H1 (cell line): Measurements from ENCODE around the gene TSR3. TPM values are rescaled to one million over a fixed set of nuclear protein-coding genes. Genes with fewer than 3 reads are reported as not detected.

Experiments
- CTCF ChIA-PET: fragments of 300-600 bp; sonication (Branson Sonifier 250); formaldehyde crosslinking; loops from one replicate; lab custom pipeline; 2021; ENCODE audit not compliant: partially characterized antibody; lab: Charles Lee
- POLR2A ChIA-PET: fragments of 300-600 bp; sonication (Branson Sonifier 250); formaldehyde crosslinking; loops from one replicate; lab custom pipeline; 2021; ENCODE audit warnings: inconsistent platforms; ENCODE audit not compliant: partially characterized antibody; lab: Charles Lee
- DNase-seq, 2 experiments: peaks; one replicate each; pipeline versions ENCODE4 v3.0.0 to v3.0.0-alpha.2; 2010 to 2022; ENCODE audit warnings: low spot score in 2 of 2, low read depth in 1 of 2, mixed read lengths in 1 of 2
- FAIRE-seq: peaks from 2 replicates; lab custom pipeline; 2011; peaks lifted over from hg19 to GRCh38; lab: Jason Lieb, UNC
- H2AFZ ChIP-seq: 2 replicates; pipeline ENCODE4 v1.8.1; 2012; ENCODE audit warnings: low read length, inconsistent platforms
- H2AK5ac ChIP-seq: 2 replicates; pipeline ENCODE4 v1.6.1; 2013; ENCODE audit warnings: low read depth, low read length
- H2BK120ac ChIP-seq: replicated peaks from 2 replicates; pipeline ENCODE3; 2013; ENCODE audit warnings: low read depth, low read length, inconsistent platforms
- H2BK12ac ChIP-seq: 2 replicates; pipeline ENCODE4 v1.6.1; 2013; ENCODE audit warnings: low read depth, low read length
- H2BK15ac ChIP-seq: 2 replicates; pipeline ENCODE4 v1.6.1; 2013; ENCODE audit warnings: low read length
- H2BK20ac ChIP-seq: 2 replicates; pipeline ENCODE4 v1.6.1; 2013; ENCODE audit warnings: low read length
- H2BK5ac ChIP-seq: 2 replicates; pipeline ENCODE4 v1.6.1; 2013; ENCODE audit warnings: low read depth, low read length
- H3K14ac ChIP-seq: 2 replicates; pipeline ENCODE4 v1.6.1; 2013; ENCODE audit warnings: inconsistent platforms; ENCODE audit not compliant: insufficient read length
- H3K18ac ChIP-seq: 2 replicates; pipeline ENCODE4 v1.6.1; 2013; ENCODE audit warnings: low read length; ENCODE audit errors: extremely low read depth
- H3K23ac ChIP-seq: 2 replicates; pipeline ENCODE4 v1.6.1; 2013; ENCODE audit warnings: inconsistent platforms; ENCODE audit not compliant: insufficient read length
- H3K23me2 ChIP-seq: 2 replicates; pipeline ENCODE4 v1.6.1; 2013; ENCODE audit warnings: low read depth, low read length
- H3K27ac ChIP-seq: 2 replicates; pipeline ENCODE4 v1.6.1; 2011; ENCODE audit warnings: low read depth, low read length, inconsistent platforms
- H3K27me3 ChIP-seq, 4 experiments: replicated peaks in 1 of 4; 1 replicate in 1 of 4; 2 replicates in 3 of 4; pipeline versions ENCODE4 v1.6.1 to v1.8.1; 2011 to 2013; ENCODE audit warnings: low read length in 3 of 4, mild to moderate bottlenecking in 3 of 4, inconsistent platforms in 2 of 4, mixed read lengths in 2 of 4, moderate library complexity in 1 of 4; ENCODE audit not compliant: control insufficient read depth in 3 of 4, insufficient read depth in 3 of 4; ENCODE audit errors: extremely low read depth in 1 of 4
- H3K36me3 ChIP-seq, 4 experiments: 2 replicates each; pipeline versions ENCODE4 v1.6.1 to v1.8.1; 2011 to 2013; ENCODE audit warnings: mild to moderate bottlenecking in 4 of 4, low read length in 3 of 4, moderate library complexity in 2 of 4, control low read depth in 1 of 4, inconsistent platforms in 1 of 4; ENCODE audit not compliant: insufficient read depth in 4 of 4, control insufficient read depth in 2 of 4
- H3K4ac ChIP-seq: replicated peaks from 2 replicates; pipeline ENCODE3; 2013; ENCODE audit warnings: low read length, low read depth, mixed read lengths, inconsistent platforms; ENCODE audit not compliant: insufficient read length
- H3K4me1 ChIP-seq, 4 experiments: replicated peaks in 1 of 4; 1 replicate in 1 of 4; 2 replicates in 3 of 4; pipeline versions ENCODE4 v1.6.1 to v1.8.1; 2011 to 2013; ENCODE audit warnings: low read length in 3 of 4, inconsistent platforms in 2 of 4, mixed read lengths in 1 of 4; ENCODE audit not compliant: insufficient read depth in 4 of 4, control insufficient read depth in 3 of 4
- H3K4me2 ChIP-seq, 2 experiments: 2 replicates each; pipeline versions ENCODE4 v1.6.1 to v1.8.1; 2011 to 2013; ENCODE audit warnings: low read depth in 2 of 2, low read length in 2 of 2, control low read depth in 1 of 2, inconsistent platforms in 1 of 2, mild to moderate bottlenecking in 1 of 2; ENCODE audit not compliant: insufficient read depth in 1 of 2
- H3K4me3 ChIP-seq, 4 experiments: fragments of 200-600, 300-600 bp in 1 of 4; sonication (generic), shearing (Covaris generic), sonication (Bioruptor Twin) in 1 of 4; 2 replicates each; pipeline versions ENCODE4 v1.5.1 to v1.8.1; 2011 to 2016; ENCODE audit warnings: low read length in 4 of 4, low read depth in 3 of 4, control low read depth in 2 of 4, inconsistent platforms in 2 of 4, mild to moderate bottlenecking in 2 of 4, mixed read lengths in 1 of 4, moderate library complexity in 1 of 4; ENCODE audit not compliant: insufficient read depth in 2 of 4; ENCODE audit errors: extremely low read depth in 1 of 4
- H3K56ac ChIP-seq: replicated peaks from 2 replicates; pipeline ENCODE3; 2013; ENCODE audit warnings: low read depth, mild to moderate bottlenecking, mixed read lengths, low read length, inconsistent platforms; ENCODE audit not compliant: insufficient read length
- H3K79me1 ChIP-seq: 2 replicates; pipeline ENCODE4 v1.6.1; 2013; ENCODE audit warnings: low read depth, low read length, control low read depth
- H3K79me2 ChIP-seq, 2 experiments: 2 replicates each; pipeline versions ENCODE4 v1.6.1 to v1.8.1; 2012 to 2013; ENCODE audit warnings: low read length in 2 of 2, mild to moderate bottlenecking in 2 of 2, inconsistent platforms in 1 of 2; ENCODE audit not compliant: insufficient read depth in 2 of 2, control insufficient read depth in 1 of 2
- H3K9ac ChIP-seq, 4 experiments: replicated peaks in 1 of 4; 1 replicate in 1 of 4; 2 replicates in 3 of 4; pipeline versions ENCODE4 v1.6.1 to v1.8.1; 2011 to 2013; ENCODE audit warnings: low read depth in 3 of 4, low read length in 3 of 4, control low read depth in 2 of 4, mild to moderate bottlenecking in 2 of 4, moderate library complexity in 2 of 4, inconsistent platforms in 1 of 4; ENCODE audit errors: extremely low read depth in 1 of 4
- H3K9me3 ChIP-seq, 2 experiments: 2 replicates each; pipeline versions ENCODE4 v1.6.1 to v1.8.1; 2012 to 2013; ENCODE audit warnings: mild to moderate bottlenecking in 2 of 2, moderate library complexity in 2 of 2, control low read depth in 1 of 2, inconsistent platforms in 1 of 2, low read depth in 1 of 2, low read length in 1 of 2, mixed read lengths in 1 of 2; ENCODE audit not compliant: insufficient read depth in 2 of 2
- H4K20me1 ChIP-seq, 2 experiments: replicated peaks in 1 of 2; 2 replicates each; pipeline versions ENCODE3 to v1.8.1; 2011 to 2013; ENCODE audit warnings: inconsistent platforms in 2 of 2, low read length in 2 of 2, mild to moderate bottlenecking in 1 of 2; ENCODE audit not compliant: insufficient read depth in 2 of 2, control insufficient read depth in 1 of 2
- H4K5ac ChIP-seq: 2 replicates; pipeline ENCODE4 v1.6.1; 2013; ENCODE audit warnings: low read length, low read depth, mixed read lengths, inconsistent platforms; ENCODE audit not compliant: insufficient read length
- H4K8ac ChIP-seq: 2 replicates; pipeline ENCODE4 v1.8.0; 2013; ENCODE audit warnings: mild to moderate bottlenecking, moderate library complexity, low read length, inconsistent platforms; ENCODE audit not compliant: insufficient read depth; ENCODE audit errors: extremely low read depth
- H4K91ac ChIP-seq: replicated peaks from 2 replicates; pipeline ENCODE3; 2013; ENCODE audit warnings: low read length, mixed read lengths, inconsistent platforms; ENCODE audit not compliant: insufficient read length
- CHD2 ChIP-seq: IDR thresholded peaks from 2 replicates; pipeline ENCODE4 v1.6.1; 2012; ENCODE audit warnings: low read length, improper control_type of control experiment
- GABPA ChIP-seq: IDR thresholded peaks from 2 replicates; pipeline ENCODE4 v1.6.1; 2011; ENCODE audit warnings: mild to moderate bottlenecking, low read length, moderate library complexity, borderline replicate concordance; ENCODE audit not compliant: insufficient read depth
- JUN ChIP-seq: IDR thresholded peaks from 2 replicates; pipeline ENCODE4 v1.6.1; 2011; ENCODE audit warnings: low read depth, mild to moderate bottlenecking, improper control_type of control experiment, low read length
- KDM4A ChIP-seq: IDR thresholded peaks from one replicate; pipeline ENCODE4 v1.7.1; 2012; ENCODE audit warnings: low read depth, mild to moderate bottlenecking, moderate library complexity, low read length, inconsistent platforms; ENCODE audit not compliant: severe bottlenecking
- MAFK ChIP-seq: IDR thresholded peaks from 2 replicates; pipeline ENCODE4 v1.6.1; 2012; ENCODE audit warnings: low read depth, mild to moderate bottlenecking, improper control_type of control experiment, low read length
- PHF8 ChIP-seq: fragments of 200-600 bp; sonication (generic); conservative IDR thresholded peaks from 2 replicates; pipeline ENCODE4 v1.7.1; 2012; ENCODE audit warnings: low read depth, mild to moderate bottlenecking, inconsistent platforms, low read length, moderate library complexity
- RBBP5 ChIP-seq: IDR thresholded peaks from 2 replicates; pipeline ENCODE4 v1.7.1; 2012; ENCODE audit warnings: low read depth, mild to moderate bottlenecking, inconsistent platforms, low read length, moderate library complexity, borderline replicate concordance
- TAF7 ChIP-seq: optimal IDR thresholded peaks from 2 replicates; pipeline ENCODE3; 2011; ENCODE audit warnings: low read depth, mild to moderate bottlenecking, inconsistent platforms, low read length, moderate library complexity, borderline replicate concordance
- TBP ChIP-seq: IDR thresholded peaks from 2 replicates; pipeline ENCODE4 v1.6.1; 2011; ENCODE audit warnings: low read depth, low read length, improper control_type of control experiment
- TCF12 ChIP-seq: IDR thresholded peaks from 2 replicates; pipeline ENCODE4 v1.6.1; 2011; ENCODE audit warnings: low read depth, mild to moderate bottlenecking, low read length
- TEAD4 ChIP-seq: IDR thresholded peaks from 2 replicates; pipeline ENCODE4 v1.6.1; 2012; ENCODE audit warnings: low read depth, low read length, inconsistent platforms, mixed read lengths
- YY1 ChIP-seq: IDR thresholded peaks from 2 replicates; pipeline ENCODE4 v1.6.1; 2011; ENCODE audit warnings: low read depth, mild to moderate bottlenecking, low read length
- ZNF274 ChIP-seq: IDR thresholded peaks from 2 replicates; pipeline ENCODE4 v1.7.0; 2012; ENCODE audit warnings: low read length, borderline replicate concordance; ENCODE audit errors: extremely low read depth
- WGBS, 2 experiments: shearing (Covaris generic) in 1 of 2; methylation state at CpG; one replicate each; pipeline versions ENCODE4 v1.1.6 to v1.1.7; 2013 to 2015; ENCODE audit warnings: low lambda C conversion rate in 2 of 2, mixed read lengths in 2 of 2, inconsistent platforms in 1 of 2, low coverage in 1 of 2, missing lambda C conversion rate in 1 of 2; ENCODE audit not compliant: insufficient replicate concordance in 2 of 2, insufficient coverage in 1 of 2, insufficient read length in 1 of 2; ENCODE audit errors: extremely low coverage in 1 of 2, missing lambda C conversion rate in 1 of 2; 5-methylcytosine and 5-hydroxymethylcytosine counted together
- polyA plus RNA-seq, 7 experiments: library from polyadenylated mRNA; depleted of rRNA in 3 of 7; stranded (reverse) in 5 of 7; unstranded in 2 of 7; fragments of >200 nt in 5 of 7; fragments of 200-250 nt in 2 of 7; gene quantifications; 1 replicate in 5 of 7; 2 replicates in 1 of 7; 4 replicates in 1 of 7; pipeline versions ENCODE4 v1.2.1 to v1.2.3, GENCODE V29; 2011 to 2013; ENCODE audit warnings: missing spikeins in 2 of 7, mixed read lengths in 2 of 7
- total RNA-seq: library from RNA; stranded (reverse); fragmentation: NEBNext Ultra II Directional; extraction: Animal tissue kit (Norgen Biotek cat#: 25700); gene quantifications from 2 replicates; pipeline ENCODE4 v1.2.1, GENCODE V29; 2021
- TF ChIP-seq, protein P1 (sequence below): IDR thresholded peaks from 2 replicates; pipeline ENCODE4 v1.6.1; 2012; ENCODE audit warnings: inconsistent platforms

TSR3 gene
- total and polyA plus RNA-seq, 2 of the 8 experiments (the other 6 are each of a cell fraction or from before 2014, with no cell fraction given): 43.1 to 52.3 TPM

DNA sequence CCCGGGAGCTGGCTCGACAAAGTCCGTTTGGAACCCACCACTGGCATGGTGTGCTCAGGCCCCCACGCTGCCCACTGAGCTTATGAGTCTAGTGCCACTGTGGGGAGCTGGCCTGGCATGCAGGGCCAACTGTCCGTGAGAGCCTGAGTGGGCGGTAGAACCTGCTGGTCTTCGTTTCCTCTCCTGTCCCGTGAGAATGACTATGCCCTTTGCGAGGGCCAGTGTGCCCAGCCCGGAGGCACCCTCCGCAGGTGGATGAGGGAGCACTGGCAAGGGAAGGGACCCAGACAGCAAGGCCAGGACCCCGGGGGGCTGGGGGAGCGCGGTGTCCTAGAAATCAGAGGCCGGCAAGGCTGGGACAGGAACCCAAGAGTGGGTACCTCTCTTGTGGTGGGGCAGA lies 15.1 kb downstream of the TSR3 start:
- Histone ChIP-seq H3K9me3 (no peaks in the 10 kb centered on the region), H3K4me2 (no peak overlapping the region), H3K23me2 (peaks cover 13% of the 10 kb centered on the region; the same call in 1 of the 2 replicates), H3K4me1 (peaks cover 0 to 15% (median 10%) of the 10 kb centered on the region in 4 experiments; a peak in 4 of 7 replicates), H2BK120ac (no peak overlapping the region), H4K91ac (no peak overlapping the region), H3K56ac (no peak overlapping the region), H3K14ac (no peak overlapping the region), H3K27me3 (peaks cover 19 to 49% (median 40%) of the 10 kb centered on the region in 4 experiments), H3K4ac (no peak overlapping the region), H2AFZ (no peak overlapping the region), H3K18ac (no peak overlapping the region), H4K20me1 (peaks cover 7 to 21% of the 10 kb centered on the region in 2 experiments), H4K5ac (no peak overlapping the region), H2BK12ac (no peak overlapping the region), H2AK5ac (no peak overlapping the region), H3K79me2 (no peaks in the 10 kb centered on the region), H2BK15ac (no peak overlapping the region), H4K8ac (no peak overlapping the region), H3K4me3 (no peak overlapping the region), H3K36me3 (no peaks in the 10 kb centered on the region), H3K23ac (no peak overlapping the region), H3K79me1 (no peaks in the 10 kb centered on the region), H2BK5ac (no peak overlapping the region), H3K9ac (no peak overlapping the region), H3K27ac (no peak overlapping the region), H2BK20ac (no peak overlapping the region)
- POLR2A ChIA-PET: interaction anchor here (1.6 to 2.6 kb wide), 3 partner anchors 11 to 24 kb away, joined by 5 to 13 read pairs (median 6); no protein-coding TSS in a partner anchor
- CTCF ChIA-PET: interaction anchor here (0.8 to 5.2 kb wide), 8 partner anchors 10 to 56 kb away, joined by 3 to 43 read pairs (median 4); no protein-coding TSS in a partner anchor
- DNase-seq (no peak), FAIRE-seq (no peak)
- WGBS, 2 experiments: 75% methylated on average over 15 of the region's 15 CpGs; no CpG with 5 or more reads in 1 of the 2 experiments
- TF ChIP-seq KDM4A (no peak), CHD2 (no peak), TBP (no peak), TAF7 (no peak), YY1 (no peak), JUN (no peak), ZNF274 (no peak), TEAD4 (no peak), TCF12 (no peak), RBBP5 (no peak), GABPA (no peak), MAFK (no peak), PHF8 (no peak)
- TF ChIP-seq, protein P1, sequence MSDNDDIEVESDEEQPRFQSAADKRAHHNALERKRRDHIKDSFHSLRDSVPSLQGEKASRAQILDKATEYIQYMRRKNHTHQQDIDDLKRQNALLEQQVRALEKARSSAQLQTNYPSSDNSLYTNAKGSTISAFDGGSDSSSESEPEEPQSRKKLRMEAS: no peak
